Measurements from ENCODE around the gene SARS1.
"Not testable (repeated sequence)": the region's sequence is repeated elsewhere in the genome, so short reads cannot be mapped to it uniquely, and the experiment has no call there.

SARS1 gene

GRCh38 chr1:109274533-109275476 is 61.1 kb downstream of the SARS1 start:
- Mint-ChIP-seq H3K9me3 (no peaks in the 10 kb centered on the region), H3K4me1 (peaks cover 5% of the 10 kb centered on the region), H3K27me3 (no peaks in the 10 kb centered on the region), H3K27ac (ENCODE audit: low read depth) (no peak overlapping the region), H3K36me3 (ENCODE audit: insufficient read depth) (no peaks in the 10 kb centered on the region), H3K4me3 (no peak overlapping the region)
- ATAC-seq (replicated peaks; ENCODE audit: extremely low read depth, poor library complexity, severe bottlenecking) (no peak), DNase-seq (ENCODE audit: low spot score in 2 of 2) (no peak)

- no peak for DNase-seq (ENCODE audit: low spot score in 2 of 2)
- no peak overlapping the region for H3K27ac Mint-ChIP-seq (ENCODE audit: low read depth)
- peaks cover 5% of the 10 kb centered on the region for H3K4me1 Mint-ChIP-seq
- H3K9me3 Mint-ChIP-seq = no peaks in the 10 kb centered on the region
- ATAC-seq (replicated peaks; ENCODE audit: extremely low read depth, poor library complexity, severe bottlenecking) = no peak
- no peaks in the 10 kb centered on the region for H3K27me3 Mint-ChIP-seq
- no peaks in the 10 kb centered on the region for H3K36me3 Mint-ChIP-seq (ENCODE audit: insufficient read depth)
- H3K4me3 Mint-ChIP-seq = no peak overlapping the region
Observed at GRCh38 chr1:109275706-109276345, 62.1 kb downstream of the SARS1 start.

GRCh38 chr1:109277434-109278204 is 63.9 kb downstream of the SARS1 start:
- no peaks in the 10 kb centered on the region for H3K27me3 Mint-ChIP-seq
- no peaks in the 10 kb centered on the region for H3K9me3 Mint-ChIP-seq
- peaks cover 1% of the 10 kb centered on the region for H3K36me3 Mint-ChIP-seq (ENCODE audit: insufficient read depth)
- H3K4me1 Mint-ChIP-seq = peaks cover 11% of the 10 kb centered on the region
- ATAC-seq (replicated peaks; ENCODE audit: extremely low read depth, poor library complexity, severe bottlenecking) (no peak), DNase-seq (ENCODE audit: low spot score in 2 of 2) (peak; percentile 28 to 50)
- no peak overlapping the region for H3K27ac Mint-ChIP-seq (ENCODE audit: low read depth)
- no peak overlapping the region for H3K4me3 Mint-ChIP-seq

- H3K36me3 Mint-ChIP-seq (ENCODE audit: insufficient read depth) = peaks cover 6% of the 10 kb centered on the region
- DNase-seq (ENCODE audit: low spot score in 2 of 2) = no peak
- no peaks in the 10 kb centered on the region for H3K9me3 Mint-ChIP-seq
- H3K4me1 Mint-ChIP-seq = peaks cover 23% of the 10 kb centered on the region
- ATAC-seq (replicated peaks; ENCODE audit: extremely low read depth, poor library complexity, severe bottlenecking) = no peak
- H3K27ac Mint-ChIP-seq (ENCODE audit: low read depth) = no peak overlapping the region
- H3K4me3 Mint-ChIP-seq = no peak overlapping the region
- no peaks in the 10 kb centered on the region for H3K27me3 Mint-ChIP-seq
Observed at GRCh38 chr1:109279615-109280278, 66.0 kb downstream of the SARS1 start.

GRCh38 chr1:109280862-109281261 is 67.1 kb downstream of the SARS1 start:
- H3K4me3 Mint-ChIP-seq = no peak overlapping the region
- H3K4me1 Mint-ChIP-seq = peaks cover 23% of the 10 kb centered on the region
- H3K27me3 Mint-ChIP-seq = no peaks in the 10 kb centered on the region
- ATAC-seq (replicated peaks; ENCODE audit: extremely low read depth, poor library complexity, severe bottlenecking) (no peak), DNase-seq (ENCODE audit: low spot score in 2 of 2) (no peak)
- H3K9me3 Mint-ChIP-seq = no peaks in the 10 kb centered on the region
- no peak overlapping the region for H3K27ac Mint-ChIP-seq (ENCODE audit: low read depth)
- H3K36me3 Mint-ChIP-seq (ENCODE audit: insufficient read depth) = peaks cover 6% of the 10 kb centered on the region

- Mint-ChIP-seq H3K27me3 (no peaks in the 10 kb centered on the region), H3K9me3 (no peaks in the 10 kb centered on the region), H3K36me3 (ENCODE audit: insufficient read depth) (peaks cover 6% of the 10 kb centered on the region), H3K4me1 (peaks cover 23% of the 10 kb centered on the region), H3K4me3 (peak overlapping the region; percentile 91), H3K27ac (ENCODE audit: low read depth) (no peak overlapping the region)
- DNase-seq (ENCODE audit: low spot score in 2 of 2) (no peak), ATAC-seq (replicated peaks; ENCODE audit: extremely low read depth, poor library complexity, severe bottlenecking) (no peak)
Observed at GRCh38 chr1:109281680-109282496, 68.2 kb downstream of the SARS1 start.

GRCh38 chr1:109282497-109282951 is 68.8 kb downstream of the SARS1 start:
- peaks cover 6% of the 10 kb centered on the region for H3K36me3 Mint-ChIP-seq (ENCODE audit: insufficient read depth)
- H3K27ac Mint-ChIP-seq (ENCODE audit: low read depth) = peak overlapping the region; percentile 80
- DNase-seq (ENCODE audit: low spot score in 2 of 2) = no peak
- no peaks in the 10 kb centered on the region for H3K9me3 Mint-ChIP-seq
- no peak for ATAC-seq (replicated peaks; ENCODE audit: extremely low read depth, poor library complexity, severe bottlenecking)
- H3K4me1 Mint-ChIP-seq = peaks cover 18% of the 10 kb centered on the region
- no peaks in the 10 kb centered on the region for H3K27me3 Mint-ChIP-seq
- H3K4me3 Mint-ChIP-seq = peak overlapping the region; percentile 91

- ATAC-seq (replicated peaks; ENCODE audit: extremely low read depth, poor library complexity, severe bottlenecking) (peak; percentile 92), DNase-seq (ENCODE audit: low spot score in 2 of 2) (peak; percentile 82 to 88)
- Mint-ChIP-seq H3K9me3 (no peaks in the 10 kb centered on the region), H3K4me1 (peaks cover 18% of the 10 kb centered on the region), H3K27me3 (no peaks in the 10 kb centered on the region), H3K27ac (ENCODE audit: low read depth) (peak within 1 kb of the TSS; percentile 80), H3K4me3 (peak within 1 kb of the TSS; percentile 91), H3K36me3 (ENCODE audit: insufficient read depth) (peaks cover 6% of the 10 kb centered on the region)
Observed at GRCh38 chr1:109282952-109283747, 69.4 kb downstream of the SARS1 start, which contains the start of gene PSRC1. Gene PSRC1, minus strand, starts transcription at chr1:109283145.

GRCh38 chr1:109283748-109284600 is 70.3 kb downstream of the SARS1 start:
- Mint-ChIP-seq H3K27ac (ENCODE audit: low read depth) (peak overlapping the region; percentile 80), H3K4me3 (peak overlapping the region; percentile 91), H3K9me3 (no peaks in the 10 kb centered on the region), H3K27me3 (peaks cover 8% of the 10 kb centered on the region), H3K4me1 (peaks cover 18% of the 10 kb centered on the region), H3K36me3 (ENCODE audit: insufficient read depth) (peaks cover 6% of the 10 kb centered on the region)
- ATAC-seq (replicated peaks; ENCODE audit: extremely low read depth, poor library complexity, severe bottlenecking) (peak; percentile 42), DNase-seq (ENCODE audit: low spot score in 2 of 2) (no peak)

- ATAC-seq (replicated peaks; ENCODE audit: extremely low read depth, poor library complexity, severe bottlenecking); H3K27ac Mint-ChIP-seq (ENCODE audit: low read depth); DNase-seq (ENCODE audit: low spot score in 2 of 2); H3K36me3 Mint-ChIP-seq (ENCODE audit: insufficient read depth); H3K4me3 Mint-ChIP-seq; H3K9me3 Mint-ChIP-seq: not testable (repeated sequence)
- Mint-ChIP-seq H3K4me1 (peaks cover 18% of the 10 kb centered on the region), H3K27me3 (peaks cover 12% of the 10 kb centered on the region)
Observed at GRCh38 chr1:109286762-109287161, 73.0 kb downstream of the SARS1 start.

Measured in central memory CD8-positive, alpha-beta T cell (primary cell).